Measurements from ENCODE around the gene ARVCF. TPM values are rescaled to one million over a fixed set of nuclear protein-coding genes. Genes with fewer than 3 reads are reported as not detected.

ARVCF gene
- total and polyA plus RNA-seq, 9 of the 15 experiments (the other 6 are each of a cell fraction or from before 2014, with no cell fraction given), result 0.03 to 97.4 (median 15.6) TPM

DNA sequence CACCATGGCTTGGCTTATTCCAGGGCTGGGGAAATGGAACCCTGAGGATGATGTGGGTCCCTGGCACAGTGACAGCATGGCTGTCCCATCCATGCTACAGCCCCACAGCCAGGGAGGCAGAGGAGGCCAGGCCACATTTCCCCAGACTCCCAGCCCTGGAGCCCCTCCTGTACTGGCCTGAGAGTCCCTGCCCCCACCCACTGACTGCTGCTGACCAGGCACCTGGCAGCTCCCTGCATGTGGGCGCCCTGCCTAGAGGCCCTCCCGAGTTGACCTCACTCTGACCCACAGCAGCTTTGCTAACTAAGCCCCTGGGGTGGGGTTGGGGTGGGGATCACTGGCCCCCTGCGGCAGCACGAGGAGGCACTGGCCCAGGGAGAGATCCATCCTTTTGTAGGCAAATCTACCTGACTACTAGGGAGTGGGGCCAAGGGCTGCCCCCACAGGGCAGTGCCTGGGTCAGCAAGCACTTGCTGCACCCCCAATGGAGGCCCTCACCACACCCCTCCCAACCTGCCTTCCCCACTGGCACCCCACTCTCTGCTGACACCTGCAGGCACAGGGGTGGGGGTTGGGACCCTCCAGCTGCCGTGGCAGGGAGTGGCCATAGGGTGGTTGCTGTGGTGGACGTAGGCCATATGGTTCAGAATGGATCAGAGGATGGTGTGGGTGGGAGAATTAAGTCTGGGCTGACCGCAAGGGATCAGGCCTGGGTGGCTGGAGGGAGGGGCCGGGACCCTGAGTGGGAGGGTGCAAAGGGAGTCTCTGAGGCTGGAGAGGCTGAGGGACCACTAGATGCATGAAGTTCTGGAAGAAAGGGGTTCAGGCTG lies 17.4 kb downstream of the ARVCF start (continued):
- no peak for TF ChIP-seq VEZF1 (CRISPR knock-in tag; IDR thresholded peaks at IDR 0.05)
- TF ChIP-seq RB1 (IDR thresholded peaks at IDR 0.05; ENCODE audit: low read depth), result no peak
- TF ChIP-seq, protein P1, sequence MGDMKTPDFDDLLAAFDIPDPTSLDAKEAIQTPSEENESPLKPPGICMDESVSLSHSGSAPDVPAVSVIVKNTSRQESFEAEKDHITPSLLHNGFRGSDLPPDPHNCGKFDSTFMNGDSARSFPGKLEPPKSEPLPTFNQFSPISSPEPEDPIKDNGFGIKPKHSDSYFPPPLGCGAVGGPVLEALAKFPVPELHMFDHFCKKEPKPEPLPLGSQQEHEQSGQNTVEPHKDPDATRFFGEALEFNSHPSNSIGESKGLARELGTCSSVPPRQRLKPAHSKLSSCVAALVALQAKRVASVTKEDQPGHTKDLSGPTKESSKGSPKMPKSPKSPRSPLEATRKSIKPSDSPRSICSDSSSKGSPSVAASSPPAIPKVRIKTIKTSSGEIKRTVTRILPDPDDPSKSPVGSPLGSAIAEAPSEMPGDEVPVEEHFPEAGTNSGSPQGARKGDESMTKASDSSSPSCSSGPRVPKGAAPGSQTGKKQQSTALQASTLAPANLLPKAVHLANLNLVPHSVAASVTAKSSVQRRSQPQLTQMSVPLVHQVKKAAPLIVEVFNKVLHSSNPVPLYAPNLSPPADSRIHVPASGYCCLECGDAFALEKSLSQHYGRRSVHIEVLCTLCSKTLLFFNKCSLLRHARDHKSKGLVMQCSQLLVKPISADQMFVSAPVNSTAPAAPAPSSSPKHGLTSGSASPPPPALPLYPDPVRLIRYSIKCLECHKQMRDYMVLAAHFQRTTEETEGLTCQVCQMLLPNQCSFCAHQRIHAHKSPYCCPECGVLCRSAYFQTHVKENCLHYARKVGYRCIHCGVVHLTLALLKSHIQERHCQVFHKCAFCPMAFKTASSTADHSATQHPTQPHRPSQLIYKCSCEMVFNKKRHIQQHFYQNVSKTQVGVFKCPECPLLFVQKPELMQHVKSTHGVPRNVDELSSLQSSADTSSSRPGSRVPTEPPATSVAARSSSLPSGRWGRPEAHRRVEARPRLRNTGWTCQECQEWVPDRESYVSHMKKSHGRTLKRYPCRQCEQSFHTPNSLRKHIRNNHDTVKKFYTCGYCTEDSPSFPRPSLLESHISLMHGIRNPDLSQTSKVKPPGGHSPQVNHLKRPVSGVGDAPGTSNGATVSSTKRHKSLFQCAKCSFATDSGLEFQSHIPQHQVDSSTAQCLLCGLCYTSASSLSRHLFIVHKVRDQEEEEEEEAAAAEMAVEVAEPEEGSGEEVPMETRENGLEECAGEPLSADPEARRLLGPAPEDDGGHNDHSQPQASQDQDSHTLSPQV (IDR thresholded peaks at IDR 0.05), result no peak

Measured in K562 (cell line).